SK-N-SH (cell line): ENCODE measurements around the gene FAM20C. TPM values are rescaled to one million over a fixed set of nuclear protein-coding genes. Genes with fewer than 3 reads are reported as not detected.

Experiments
- CTCF ChIA-PET: fragments of 300-600, 350-600 bp; formaldehyde crosslinking; extraction: SDS; loops from one replicate; lab custom pipeline; 2021; lab: Yijun Ruan, JAX
- POLR2A ChIA-PET: fragments of 350-600 bp; sonication (Branson Sonifier 250); formaldehyde crosslinking; extraction: SDS; loops from one replicate; lab custom pipeline; 2020; ENCODE audit warnings: antibody characterized with exemption, inconsistent platforms; lab: Yijun Ruan, JAX
- DNase-seq: peaks from one replicate; pipeline ENCODE4 v3.0.0; 2012
- H2AFZ ChIP-seq: fragments of 200-600 bp; sonication (generic); 2 replicates; pipeline ENCODE4 v1.8.1; 2016; ENCODE audit warnings: antibody characterized with exemption, mild to moderate bottlenecking, low read depth
- H3F3A ChIP-seq: fragments of 200-600 bp; sonication (generic); replicated peaks from 2 replicates; pipeline ENCODE3; 2016; ENCODE audit warnings: antibody characterized with exemption, mild to moderate bottlenecking; ENCODE audit not compliant: insufficient read depth
- H3K27ac ChIP-seq, 2 experiments: fragments of 200-500 bp in 1 of 2; fragments of 200-600 bp in 1 of 2; sonication (Bioruptor generic) in 1 of 2; sonication (generic), shearing (Covaris generic) in 1 of 2; 2 replicates each; pipeline versions ENCODE4 v1.5.1 to v1.6.1; 2014 to 2016; ENCODE audit warnings: low read depth in 2 of 2, inconsistent platforms in 1 of 2, low read length in 1 of 2, mild to moderate bottlenecking in 1 of 2, mixed read lengths in 1 of 2
- H3K27me3 ChIP-seq: fragments of 200-600 bp; sonication (generic), shearing (Covaris generic); 2 replicates; pipeline ENCODE4 v1.6.1; 2016; ENCODE audit warnings: mixed run types; ENCODE audit not compliant: insufficient read depth
- H3K36me3 ChIP-seq, 2 experiments: fragments of 200-500 bp in 1 of 2; fragments of 200-600 bp in 1 of 2; sonication (Bioruptor generic) in 1 of 2; sonication (generic) in 1 of 2; replicated peaks in 1 of 2; 2 replicates each; pipeline versions ENCODE3 to v1.5.1; 2014 to 2016; ENCODE audit warnings: low read length in 1 of 2, mild to moderate bottlenecking in 1 of 2; ENCODE audit not compliant: insufficient read depth in 2 of 2, control insufficient read depth in 1 of 2
- H3K4me1 ChIP-seq, 2 experiments: fragments of 200-500 bp in 1 of 2; fragments of 200-600 bp in 1 of 2; sonication (Bioruptor generic) in 1 of 2; sonication (generic), shearing (Covaris generic) in 1 of 2; 2 replicates each; pipeline versions ENCODE4 v1.5.1 to v1.6.1; 2014 to 2016; ENCODE audit warnings: low read depth in 1 of 2, low read length in 1 of 2, mixed run types in 1 of 2; ENCODE audit not compliant: insufficient read depth in 2 of 2, control insufficient read depth in 1 of 2
- H3K4me2 ChIP-seq: fragments of 200-600 bp; sonication (generic), shearing (Covaris generic); 2 replicates; pipeline ENCODE4 v1.6.1; 2017; ENCODE audit warnings: mixed run types
- H3K4me3 ChIP-seq, 2 experiments: fragments of 200-500 bp in 1 of 2; fragments of 200-600 bp in 1 of 2; sonication (Bioruptor generic) in 1 of 2; sonication (generic), shearing (Covaris generic) in 1 of 2; 2 replicates each; pipeline versions ENCODE4 v1.5.1 to v1.8.1; 2014 to 2016; ENCODE audit warnings: low read depth in 2 of 2, inconsistent platforms in 1 of 2, low read length in 1 of 2, mild to moderate bottlenecking in 1 of 2, mixed read lengths in 1 of 2, moderate library complexity in 1 of 2
- H3K79me2 ChIP-seq: fragments of 200-600 bp; sonication (generic); 2 replicates; pipeline ENCODE4 v1.8.1; 2017; ENCODE audit warnings: mild to moderate bottlenecking; ENCODE audit not compliant: insufficient read depth
- H3K9ac ChIP-seq: fragments of 200-600 bp; sonication (generic); 2 replicates; pipeline ENCODE4 v1.6.1; 2017; ENCODE audit warnings: mixed run types
- H3K9me2 ChIP-seq: fragments of 200-600 bp; sonication (generic); 2 replicates; pipeline ENCODE4 v1.6.1; 2017; ENCODE audit warnings: mixed run types
- H3K9me3 ChIP-seq: fragments of 200-600 bp; sonication (generic); 2 replicates; pipeline ENCODE4 v1.6.1; 2017; ENCODE audit warnings: mixed run types, mild to moderate bottlenecking, moderate library complexity
- H4K20me1 ChIP-seq: fragments of 200-600 bp; sonication (generic); 2 replicates; pipeline ENCODE4 v1.6.1; 2017; ENCODE audit warnings: mild to moderate bottlenecking, mixed run types; ENCODE audit not compliant: insufficient read depth
- CHD2 ChIP-seq: fragments of 150-350 bp; IDR thresholded peaks from 2 replicates; pipeline ENCODE4 v1.6.1; 2018; ENCODE audit warnings: low read length; ENCODE audit not compliant: partially characterized antibody
- ELF1 ChIP-seq: IDR thresholded peaks from 2 replicates; pipeline ENCODE4 v1.4.0; 2012
- EZH2phosphoT487 ChIP-seq: fragments of 200-600 bp; sonication (generic); IDR thresholded peaks from 2 replicates; pipeline ENCODE4 v1.6.1; 2017; ENCODE audit warnings: low read depth, mixed run types, mild to moderate bottlenecking, antibody characterized with exemption, moderate library complexity, borderline replicate concordance
- FOSL2 ChIP-seq: IDR thresholded peaks from 2 replicates; pipeline ENCODE4 v1.4.0; 2012; ENCODE audit warnings: low read depth, mild to moderate bottlenecking, moderate library complexity, borderline replicate concordance
- GATA2 ChIP-seq: sonication (generic); formaldehyde crosslinking; IDR thresholded peaks from 2 replicates; pipeline ENCODE4 v1.5.0; 2020; ENCODE audit warnings: mild to moderate bottlenecking, missing genetic modification reagents
- JUND ChIP-seq: IDR thresholded peaks from 2 replicates; pipeline ENCODE4 v1.4.0; 2012
- MXI1 ChIP-seq: IDR thresholded peaks from 2 replicates; pipeline ENCODE4 v1.6.1; 2012; ENCODE audit warnings: mild to moderate bottlenecking, low read depth, low read length, improper control_type of control experiment
- NRF1 ChIP-seq: IDR thresholded peaks from 2 replicates; pipeline ENCODE4 v1.6.1; 2012; ENCODE audit warnings: low read depth, mild to moderate bottlenecking, low read length
- RFX5 ChIP-seq: IDR thresholded peaks from 2 replicates; pipeline ENCODE4 v1.6.1; 2012; ENCODE audit warnings: mild to moderate bottlenecking, improper control_type of control experiment, low read length
- RXRA ChIP-seq: IDR thresholded peaks from 2 replicates; pipeline ENCODE4 v1.4.0; 2012; ENCODE audit warnings: low read depth, mild to moderate bottlenecking, borderline replicate concordance
- SIN3A ChIP-seq: IDR thresholded peaks from 2 replicates; pipeline ENCODE4 v1.6.1; 2012; ENCODE audit warnings: low read depth, mild to moderate bottlenecking, low read length, moderate library complexity, borderline replicate concordance
- TAF1 ChIP-seq: IDR thresholded peaks from 2 replicates; pipeline ENCODE4 v1.6.1; 2012; ENCODE audit warnings: low read depth, mild to moderate bottlenecking, low read length, moderate library complexity, borderline replicate concordance
- YY1 ChIP-seq: IDR thresholded peaks from 2 replicates; pipeline ENCODE4 v1.4.0; 2012; ENCODE audit warnings: low read depth, mild to moderate bottlenecking
- WGBS: methylation state at CpG from one replicate; pipeline ENCODE4 v1.1.6; 2017; ENCODE audit warnings: low lambda C conversion rate; 5-methylcytosine and 5-hydroxymethylcytosine counted together
- polyA plus RNA-seq, 3 experiments: library from polyadenylated mRNA; depleted of rRNA; stranded (reverse); fragments of >200 nt; gene quantifications; 2 replicates each; pipeline ENCODE4 v1.2.3, GENCODE V29; 2012
- TF ChIP-seq, protein P1 (sequence below): IDR thresholded peaks from 2 replicates; pipeline ENCODE4 v1.6.1; 2012; ENCODE audit warnings: mild to moderate bottlenecking, low read depth, low read length, moderate library complexity
- TF ChIP-seq, protein P2 (sequence below): fragments of 150-350 bp; IDR thresholded peaks from 2 replicates; pipeline ENCODE4 v1.6.1; 2017; ENCODE audit warnings: antibody characterized with exemption, low read length, low read depth, borderline replicate concordance
- TF ChIP-seq, protein P3 (sequence below): IDR thresholded peaks from 2 replicates; pipeline ENCODE4 v1.4.0; 2012; ENCODE audit warnings: low read depth, borderline replicate concordance
- TF ChIP-seq, protein P4 (sequence below): IDR thresholded peaks from 2 replicates; pipeline ENCODE4; 2012

The FAM20C gene
- polyA plus RNA-seq, 1 of the 3 experiments (the other 2 are of a cell fraction): 12.7 TPM

DNA sequence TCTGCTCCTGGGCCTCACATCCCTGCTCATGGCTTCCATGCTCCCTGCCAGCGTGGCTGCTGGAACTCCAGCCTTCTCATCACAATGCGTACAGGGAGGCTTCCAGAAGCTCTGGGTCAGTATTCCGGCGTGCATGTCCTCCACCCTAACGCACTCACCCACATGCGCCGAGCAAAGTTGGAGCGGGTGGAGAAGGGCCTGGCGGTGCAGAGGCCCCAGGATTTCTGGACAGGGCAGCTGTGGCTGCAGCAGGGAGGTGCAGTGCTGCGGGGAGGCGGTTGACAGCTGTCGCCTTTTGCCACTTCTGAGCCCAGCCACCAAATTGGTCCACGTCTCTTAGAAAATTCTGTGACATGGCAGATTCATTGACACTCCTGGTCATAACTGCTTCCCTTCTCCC lies 33.6 kb upstream of the FAM20C start (continued):
- TF ChIP-seq EZH2phosphoT487 (no peak), GATA2 (CRISPR knock-in tag) (no peak)
- TF ChIP-seq, protein P1, sequence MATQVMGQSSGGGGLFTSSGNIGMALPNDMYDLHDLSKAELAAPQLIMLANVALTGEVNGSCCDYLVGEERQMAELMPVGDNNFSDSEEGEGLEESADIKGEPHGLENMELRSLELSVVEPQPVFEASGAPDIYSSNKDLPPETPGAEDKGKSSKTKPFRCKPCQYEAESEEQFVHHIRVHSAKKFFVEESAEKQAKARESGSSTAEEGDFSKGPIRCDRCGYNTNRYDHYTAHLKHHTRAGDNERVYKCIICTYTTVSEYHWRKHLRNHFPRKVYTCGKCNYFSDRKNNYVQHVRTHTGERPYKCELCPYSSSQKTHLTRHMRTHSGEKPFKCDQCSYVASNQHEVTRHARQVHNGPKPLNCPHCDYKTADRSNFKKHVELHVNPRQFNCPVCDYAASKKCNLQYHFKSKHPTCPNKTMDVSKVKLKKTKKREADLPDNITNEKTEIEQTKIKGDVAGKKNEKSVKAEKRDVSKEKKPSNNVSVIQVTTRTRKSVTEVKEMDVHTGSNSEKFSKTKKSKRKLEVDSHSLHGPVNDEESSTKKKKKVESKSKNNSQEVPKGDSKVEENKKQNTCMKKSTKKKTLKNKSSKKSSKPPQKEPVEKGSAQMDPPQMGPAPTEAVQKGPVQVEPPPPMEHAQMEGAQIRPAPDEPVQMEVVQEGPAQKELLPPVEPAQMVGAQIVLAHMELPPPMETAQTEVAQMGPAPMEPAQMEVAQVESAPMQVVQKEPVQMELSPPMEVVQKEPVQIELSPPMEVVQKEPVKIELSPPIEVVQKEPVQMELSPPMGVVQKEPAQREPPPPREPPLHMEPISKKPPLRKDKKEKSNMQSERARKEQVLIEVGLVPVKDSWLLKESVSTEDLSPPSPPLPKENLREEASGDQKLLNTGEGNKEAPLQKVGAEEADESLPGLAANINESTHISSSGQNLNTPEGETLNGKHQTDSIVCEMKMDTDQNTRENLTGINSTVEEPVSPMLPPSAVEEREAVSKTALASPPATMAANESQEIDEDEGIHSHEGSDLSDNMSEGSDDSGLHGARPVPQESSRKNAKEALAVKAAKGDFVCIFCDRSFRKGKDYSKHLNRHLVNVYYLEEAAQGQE: no peak
- TF ChIP-seq, protein P2, sequence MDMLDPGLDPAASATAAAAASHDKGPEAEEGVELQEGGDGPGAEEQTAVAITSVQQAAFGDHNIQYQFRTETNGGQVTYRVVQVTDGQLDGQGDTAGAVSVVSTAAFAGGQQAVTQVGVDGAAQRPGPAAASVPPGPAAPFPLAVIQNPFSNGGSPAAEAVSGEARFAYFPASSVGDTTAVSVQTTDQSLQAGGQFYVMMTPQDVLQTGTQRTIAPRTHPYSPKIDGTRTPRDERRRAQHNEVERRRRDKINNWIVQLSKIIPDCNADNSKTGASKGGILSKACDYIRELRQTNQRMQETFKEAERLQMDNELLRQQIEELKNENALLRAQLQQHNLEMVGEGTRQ: no peak

DNA sequence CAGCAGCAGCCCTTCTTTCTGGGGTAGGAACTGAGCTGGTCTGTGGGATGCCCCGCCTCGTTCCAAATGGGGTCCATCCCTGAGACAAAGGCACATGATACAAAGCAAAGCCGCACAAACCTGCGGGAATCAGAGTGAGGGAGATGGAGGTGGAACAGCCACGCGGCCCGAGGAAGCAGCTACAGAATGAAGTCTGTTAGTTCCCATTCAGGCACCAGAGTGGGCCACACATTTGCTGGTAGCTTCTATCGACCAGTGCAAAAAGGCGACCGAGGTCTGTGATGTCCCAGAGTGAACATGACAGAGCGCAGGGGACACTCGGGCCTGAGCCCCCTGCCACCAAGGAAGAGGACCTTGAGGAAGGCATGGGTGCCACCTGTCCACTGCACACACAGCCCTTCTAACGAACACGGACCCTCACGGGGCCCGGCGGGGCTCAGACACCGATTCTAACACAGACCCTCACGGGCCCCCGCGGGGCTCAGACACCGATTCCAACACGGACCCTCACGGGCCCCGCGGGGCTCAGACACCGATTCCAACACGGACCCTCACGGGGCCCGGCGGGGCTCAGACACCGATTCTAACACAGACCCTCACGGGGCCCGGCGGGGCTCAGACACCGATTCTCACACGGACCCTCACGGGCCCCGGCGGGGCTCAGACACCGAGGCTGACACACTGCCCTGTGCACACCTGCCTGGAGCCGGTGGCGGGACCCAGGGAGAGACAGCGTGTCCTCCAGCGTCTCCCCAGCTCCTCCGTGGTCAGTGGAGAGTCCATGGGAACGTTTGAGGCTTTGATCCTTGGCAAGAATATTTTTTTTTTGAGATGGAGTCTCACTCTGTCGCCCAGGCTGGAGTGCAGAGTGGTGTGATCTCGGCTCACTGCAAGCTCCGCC lies 32.8 kb upstream of the FAM20C start:
- Histone ChIP-seq H3K36me3 (no peaks in the 10 kb centered on the region), H3K4me3 (no peak overlapping the region), H3K4me1 (peaks cover 7 to 36% of the 10 kb centered on the region in 2 experiments; a peak in 2 of 4 replicates), H2AFZ (no peak overlapping the region), H3K27me3 (peaks cover 25% of the 10 kb centered on the region; the same call in 1 of the 2 replicates), H4K20me1 (no peaks in the 10 kb centered on the region), H3K9me2 (no peaks in the 10 kb centered on the region), H3K9me3 (no peaks in the 10 kb centered on the region), H3K27ac (no peak overlapping the region), H3K79me2 (no peaks in the 10 kb centered on the region), H3K9ac (no peak overlapping the region), H3K4me2 (no peak overlapping the region), H3F3A (no peaks in the 10 kb centered on the region)
- WGBS: 84% methylated on average over 49 of the region's 50 CpGs
- ChIA-PET POLR2A (interaction anchor here (1.0 kb wide), 1 partner anchor 10 kb away, joined by 3 read pairs; no protein-coding TSS in a partner anchor), CTCF (interaction anchor here (1.3 kb wide), 1 partner anchor 10 kb away, joined by 3 read pairs; no protein-coding TSS in a partner anchor)
- peak; percentile 51 for DNase-seq
- TF ChIP-seq FOSL2: no peak
- no peak for TF ChIP-seq CHD2
- TF ChIP-seq ELF1: no peak
- TF ChIP-seq YY1: no peak
- TF ChIP-seq, protein P3, sequence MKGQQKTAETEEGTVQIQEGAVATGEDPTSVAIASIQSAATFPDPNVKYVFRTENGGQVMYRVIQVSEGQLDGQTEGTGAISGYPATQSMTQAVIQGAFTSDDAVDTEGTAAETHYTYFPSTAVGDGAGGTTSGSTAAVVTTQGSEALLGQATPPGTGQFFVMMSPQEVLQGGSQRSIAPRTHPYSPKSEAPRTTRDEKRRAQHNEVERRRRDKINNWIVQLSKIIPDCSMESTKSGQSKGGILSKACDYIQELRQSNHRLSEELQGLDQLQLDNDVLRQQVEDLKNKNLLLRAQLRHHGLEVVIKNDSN: no peak
- TF ChIP-seq NRF1: no peak
- no peak for TF ChIP-seq SIN3A
- no peak for TF ChIP-seq RFX5
- TF ChIP-seq, protein P4, sequence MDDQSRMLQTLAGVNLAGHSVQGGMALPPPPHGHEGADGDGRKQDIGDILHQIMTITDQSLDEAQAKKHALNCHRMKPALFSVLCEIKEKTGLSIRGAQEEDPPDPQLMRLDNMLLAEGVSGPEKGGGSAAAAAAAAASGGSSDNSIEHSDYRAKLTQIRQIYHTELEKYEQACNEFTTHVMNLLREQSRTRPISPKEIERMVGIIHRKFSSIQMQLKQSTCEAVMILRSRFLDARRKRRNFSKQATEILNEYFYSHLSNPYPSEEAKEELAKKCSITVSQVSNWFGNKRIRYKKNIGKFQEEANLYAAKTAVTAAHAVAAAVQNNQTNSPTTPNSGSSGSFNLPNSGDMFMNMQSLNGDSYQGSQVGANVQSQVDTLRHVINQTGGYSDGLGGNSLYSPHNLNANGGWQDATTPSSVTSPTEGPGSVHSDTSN: no peak
- TF ChIP-seq MXI1: no peak
- TF ChIP-seq, protein P1: no peak
- TF ChIP-seq EZH2phosphoT487: no peak
- no peak for TF ChIP-seq RXRA
- no peak for TF ChIP-seq TAF1
- TF ChIP-seq JUND: no peak
